K562 (cell line): ENCODE data around the gene IGF1R. TPM values are rescaled to one million over a fixed set of nuclear protein-coding genes. Genes with fewer than 3 reads are reported as not detected.

Source experiments
- ATAC-seq: fragments of 200-7000 bp; cut with Tn5 transposase; 3 replicates; pipeline ENCODE4 v1.9.1; 2020; ENCODE audit warnings: moderate library complexity
- BruUV-seq: library from RNA; stranded (reverse); fragments of 400-500 nt; replicated peaks from 2 replicates; lab custom pipeline; 2021; lab: Mats Ljungman, UMichigan
- CTCF ChIA-PET: fragments of 300-600 bp; formaldehyde crosslinking; extraction: SDS; loops from one replicate; lab custom pipeline; 2021; ENCODE audit warnings: low intra/inter-chr PET ratio; lab: Yijun Ruan, JAX
- POLR2A ChIA-PET: fragments of 300-600, 350-650 bp; sonication (Branson Sonifier 250); formaldehyde crosslinking; extraction: SDS; loops from one replicate; lab custom pipeline; 2021; ENCODE audit warnings: antibody characterized with exemption, inconsistent platforms; lab: Yijun Ruan, JAX
- DNase-seq, 4 experiments: peaks; one replicate each; pipeline versions ENCODE4 v3.0.0 to v3.0.0-alpha.2; 2011 to 2018; ENCODE audit warnings: low spot score in 3 of 4, mixed read lengths in 3 of 4; ENCODE audit errors: extremely low read depth in 1 of 4
- FAIRE-seq: peaks from 2 replicates; lab custom pipeline; 2011; peaks lifted over from hg19 to GRCh38; lab: Jason Lieb, UNC
- H2AFZ ChIP-seq: 2 replicates; pipeline ENCODE4 v1.6.0; 2011; ENCODE audit warnings: low read depth, low read length, control low read depth, inconsistent platforms
- H3K27ac ChIP-seq: fragments of 200-600 bp; 3 replicates; pipeline ENCODE4 v1.8.0; 2011; ENCODE audit warnings: low read depth, mild to moderate bottlenecking, control low read depth, inconsistent platforms, low read length, moderate library complexity, mixed read lengths; ENCODE audit errors: extremely low read depth
- H3K27me3 ChIP-seq, 2 experiments: fragments of 300-600 bp in 1 of 2; 2 replicates in 1 of 2; 3 replicates in 1 of 2; pipeline versions ENCODE4 v1.6.0 to v1.8.0; 2011; ENCODE audit warnings: inconsistent platforms in 2 of 2, low read length in 2 of 2, mild to moderate bottlenecking in 1 of 2, mixed read lengths in 1 of 2, moderate library complexity in 1 of 2; ENCODE audit not compliant: control insufficient read depth in 2 of 2, insufficient read depth in 2 of 2
- H3K36me3 ChIP-seq: fragments of 300-600 bp; 3 replicates; pipeline ENCODE4 v1.8.0; 2011; ENCODE audit warnings: mild to moderate bottlenecking, low read length, inconsistent platforms; ENCODE audit not compliant: control insufficient read depth, insufficient read depth
- H3K4me1 ChIP-seq, 2 experiments: fragments of 200-600 bp in 1 of 2; replicated peaks in 1 of 2; 2 replicates in 1 of 2; 3 replicates in 1 of 2; pipeline versions ENCODE4 v1.5.1 to v1.8.0; 2011; ENCODE audit warnings: inconsistent platforms in 2 of 2, low read length in 2 of 2, mild to moderate bottlenecking in 1 of 2, mixed read lengths in 1 of 2, moderate library complexity in 1 of 2; ENCODE audit not compliant: control insufficient read depth in 2 of 2, insufficient read depth in 2 of 2
- H3K4me2 ChIP-seq: 2 replicates; pipeline ENCODE4 v1.6.1; 2011; ENCODE audit warnings: low read length, control low read depth, inconsistent platforms, mixed read lengths; ENCODE audit not compliant: insufficient read depth
- H3K4me3 ChIP-seq: fragments of 200-600 bp; sonication (generic), shearing (Covaris generic); 2 replicates; pipeline ENCODE4 v1.5.1; 2016; ENCODE audit warnings: control low read depth, inconsistent platforms
- H3K79me2 ChIP-seq: fragments of 200-600 bp; 3 replicates; pipeline ENCODE4 v1.8.0; 2011; ENCODE audit warnings: low read length, inconsistent platforms; ENCODE audit not compliant: control insufficient read depth, insufficient read depth
- H3K9ac ChIP-seq, 2 experiments: 2 replicates each; pipeline versions ENCODE4 v1.6.0 to v1.6.1; 2011; ENCODE audit warnings: low read depth in 2 of 2, low read length in 2 of 2, control low read depth in 1 of 2, inconsistent platforms in 1 of 2, mild to moderate bottlenecking in 1 of 2, mixed read lengths in 1 of 2; ENCODE audit not compliant: insufficient read depth in 1 of 2
- H3K9me1 ChIP-seq: one replicate; pipeline ENCODE4 v1.6.0; 2011; ENCODE audit warnings: inconsistent platforms, mild to moderate bottlenecking, low read length, moderate library complexity; ENCODE audit not compliant: control insufficient read depth, insufficient read depth
- H3K9me3 ChIP-seq: replicated peaks from 2 replicates; pipeline ENCODE4 v1.5.1; 2011; ENCODE audit warnings: low read depth, low read length, inconsistent platforms; ENCODE audit not compliant: control insufficient read depth, insufficient read depth
- H4K20me1 ChIP-seq: replicated peaks from 2 replicates; pipeline ENCODE4 v1.6.1; 2011; ENCODE audit warnings: low read length, inconsistent platforms, mixed read lengths; ENCODE audit not compliant: control insufficient read depth, insufficient read depth
- ARID1B ChIP-seq: fragments of 450-650 bp; IDR thresholded peaks from 2 replicates; pipeline ENCODE4 v1.6.1; 2016; ENCODE audit warnings: antibody characterized with exemption, mild to moderate bottlenecking, inconsistent platforms
- BHLHE40 ChIP-seq: IDR thresholded peaks from 2 replicates; pipeline ENCODE4 v1.6.1; 2011; ENCODE audit warnings: low read length, improper control_type of control experiment
- BRF2 ChIP-seq: IDR thresholded peaks from 3 replicates; pipeline ENCODE4 v1.6.1; 2011; ENCODE audit warnings: borderline replicate concordance, mild to moderate bottlenecking; ENCODE audit not compliant: insufficient read length, insufficient read depth
- CBX3 ChIP-seq, 2 experiments: IDR thresholded peaks; 1 replicate in 1 of 2; 2 replicates in 1 of 2; pipeline ENCODE4 v1.6.1; 2012; ENCODE audit warnings: inconsistent platforms in 2 of 2, low read length in 2 of 2, borderline replicate concordance in 1 of 2, control low read depth in 1 of 2
- FOXM1 ChIP-seq, 2 experiments: fragments of 450-650 bp in 1 of 2; sonication (generic) in 1 of 2; formaldehyde crosslinking in 1 of 2; IDR thresholded peaks; 2 replicates each; pipeline versions ENCODE4 v1.6.1 to v1.9.0; 2017 to 2022; ENCODE audit warnings: low read depth in 2 of 2, mild to moderate bottlenecking in 2 of 2, missing genetic modification reagents in 1 of 2, moderate library complexity in 1 of 2
- KLF13 ChIP-seq: fragments of 450-650 bp; IDR thresholded peaks from 2 replicates; pipeline ENCODE4 v1.6.1; 2016; ENCODE audit warnings: missing genetic modification characterization, low read depth, mild to moderate bottlenecking, missing compliant biosample characterization, moderate library complexity, borderline replicate concordance
- NEUROD1 ChIP-seq: fragments of 150-350 bp; IDR thresholded peaks from 2 replicates; pipeline ENCODE4 v1.6.1; 2014; ENCODE audit warnings: borderline replicate concordance, low read length, low read depth; ENCODE audit not compliant: partially characterized antibody
- SREBF1 ChIP-seq: fragments of 150-350 bp; IDR thresholded peaks from 2 replicates; pipeline ENCODE4 v1.6.1; 2014; ENCODE audit warnings: antibody characterized with exemption, low read depth, low read length, borderline replicate concordance
- XRCC5 ChIP-seq: fragments of 200-400 bp; formaldehyde crosslinking; IDR thresholded peaks from 2 replicates; pipeline ENCODE4 v1.6.1; 2017; ENCODE audit warnings: low read depth, mild to moderate bottlenecking, low read length
- WGBS: fragments of 100-300 bp; shearing (Covaris generic); methylation state at CpG from one replicate; pipeline ENCODE4 v1.1.6; 2016; ENCODE audit warnings: low coverage, mixed read lengths; ENCODE audit not compliant: insufficient coverage; ENCODE audit errors: missing lambda C conversion rate; 5-methylcytosine and 5-hydroxymethylcytosine counted together
- in situ Hi-C: fragments of 300-500 bp; cut with MboI; formaldehyde crosslinking; loops from 4 replicates; pipeline ENCODE4 v1.15.0; 2018; ENCODE audit warnings: inconsistent platforms, mixed read lengths
- intact Hi-C: fragments of 100-400 bp; cut with micrococcal nuclease; formaldehyde crosslinking; loops from 2 replicates; pipeline ENCODE4 v1.14.2; 2022
- polyA plus RNA-seq, 8 experiments: library from polyadenylated mRNA; depleted of rRNA in 4 of 8; stranded (reverse) in 5 of 8; unstranded in 3 of 8; fragments of >200 nt; fragmentation: Nextera tagmentation in 2 of 8; fragmentation: Illumina TruSeq in 1 of 8; extraction: Ambion mirVana in 2 of 8; extraction: Trizol in 1 of 8; gene quantifications; 2 replicates each; pipeline versions ENCODE4 v1.2.1 to v1.2.3, GENCODE V29; 2011 to 2014; ENCODE audit warnings: inconsistent platforms in 1 of 8, missing spikeins in 1 of 8
- total RNA-seq, 7 experiments: library from RNA; depleted of rRNA in 6 of 7; stranded (reverse); fragments of >200 nt in 6 of 7; fragmentation: Illumina TruSeq in 2 of 7; extraction: Trizol in 2 of 7; gene quantifications; 2 replicates each; pipeline versions ENCODE4 v1.2.1 to v1.2.3, GENCODE V29; 2011 to 2021; ENCODE audit warnings: low replicate concordance in 1 of 7
- TF ChIP-seq, protein P1 (sequence below): fragments of 450-650 bp; IDR thresholded peaks from 2 replicates; pipeline ENCODE4 v1.6.1; 2016
- TF ChIP-seq, protein P2 (sequence below): fragments of 450-650 bp; IDR thresholded peaks from 2 replicates; pipeline ENCODE4 v1.7.0; 2016; ENCODE audit warnings: borderline replicate concordance
- TF ChIP-seq, protein P3 (sequence below): fragments of 450-650 bp; IDR thresholded peaks from 2 replicates; pipeline ENCODE4 v1.6.1; 2014; ENCODE audit warnings: low read depth, mild to moderate bottlenecking, moderate library complexity, borderline replicate concordance

IGF1R gene
- total and polyA plus RNA-seq, 9 of the 15 experiments (the other 6 are each of a cell fraction or from before 2014, with no cell fraction given), result 0.35 to 8.0 (median 1.6) TPM

GRCh38 chr15:98812716-98813446 lies 164.5 kb downstream of the IGF1R start (continued):
- TF ChIP-seq, protein P1, sequence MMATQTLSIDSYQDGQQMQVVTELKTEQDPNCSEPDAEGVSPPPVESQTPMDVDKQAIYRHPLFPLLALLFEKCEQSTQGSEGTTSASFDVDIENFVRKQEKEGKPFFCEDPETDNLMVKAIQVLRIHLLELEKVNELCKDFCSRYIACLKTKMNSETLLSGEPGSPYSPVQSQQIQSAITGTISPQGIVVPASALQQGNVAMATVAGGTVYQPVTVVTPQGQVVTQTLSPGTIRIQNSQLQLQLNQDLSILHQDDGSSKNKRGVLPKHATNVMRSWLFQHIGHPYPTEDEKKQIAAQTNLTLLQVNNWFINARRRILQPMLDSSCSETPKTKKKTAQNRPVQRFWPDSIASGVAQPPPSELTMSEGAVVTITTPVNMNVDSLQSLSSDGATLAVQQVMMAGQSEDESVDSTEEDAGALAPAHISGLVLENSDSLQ, result no peak
- TF ChIP-seq, protein P2, sequence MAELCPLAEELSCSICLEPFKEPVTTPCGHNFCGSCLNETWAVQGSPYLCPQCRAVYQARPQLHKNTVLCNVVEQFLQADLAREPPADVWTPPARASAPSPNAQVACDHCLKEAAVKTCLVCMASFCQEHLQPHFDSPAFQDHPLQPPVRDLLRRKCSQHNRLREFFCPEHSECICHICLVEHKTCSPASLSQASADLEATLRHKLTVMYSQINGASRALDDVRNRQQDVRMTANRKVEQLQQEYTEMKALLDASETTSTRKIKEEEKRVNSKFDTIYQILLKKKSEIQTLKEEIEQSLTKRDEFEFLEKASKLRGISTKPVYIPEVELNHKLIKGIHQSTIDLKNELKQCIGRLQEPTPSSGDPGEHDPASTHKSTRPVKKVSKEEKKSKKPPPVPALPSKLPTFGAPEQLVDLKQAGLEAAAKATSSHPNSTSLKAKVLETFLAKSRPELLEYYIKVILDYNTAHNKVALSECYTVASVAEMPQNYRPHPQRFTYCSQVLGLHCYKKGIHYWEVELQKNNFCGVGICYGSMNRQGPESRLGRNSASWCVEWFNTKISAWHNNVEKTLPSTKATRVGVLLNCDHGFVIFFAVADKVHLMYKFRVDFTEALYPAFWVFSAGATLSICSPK, result no peak
- TF ChIP-seq BHLHE40, result peak; percentile 39; the same call in 1 of the 2 replicates

DNA sequence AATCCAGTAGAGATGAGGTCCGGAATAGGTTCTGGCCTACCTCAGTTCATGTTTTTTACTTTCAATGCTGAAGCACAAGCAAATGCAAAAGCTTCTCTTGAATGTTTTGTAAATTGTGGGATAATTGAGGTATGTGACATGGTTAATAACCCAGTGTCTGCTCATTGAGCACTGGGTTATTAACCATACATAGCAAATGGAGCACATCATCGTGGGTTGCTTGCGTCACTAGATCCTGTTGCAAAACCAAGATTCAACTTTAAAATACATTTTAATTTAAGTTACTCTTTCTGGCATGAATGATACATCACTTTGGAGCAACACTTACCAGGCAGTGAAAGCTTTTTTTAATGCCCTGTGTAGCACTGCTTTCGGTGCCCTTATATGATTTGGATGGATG lies 165.6 kb downstream of the IGF1R start:
- Histone ChIP-seq H3K36me3 (no peaks in the 10 kb centered on the region), H3K4me2 (no peak overlapping the region), H3K27ac (no peak overlapping the region), H3K4me1 (no peaks in the 10 kb centered on the region; a peak in 1 of 5 replicates), H3K79me2 (no peaks in the 10 kb centered on the region), H3K9ac (no peak overlapping the region), H2AFZ (no peak overlapping the region), H3K4me3 (no peak overlapping the region), H4K20me1 (no peaks in the 10 kb centered on the region), H3K9me3 (no peaks in the 10 kb centered on the region), H3K27me3 (no peaks in the 10 kb centered on the region; a peak in 1 of 5 replicates), H3K9me1 (no peaks in the 10 kb centered on the region)
- FAIRE-seq (no peak), ATAC-seq (no peak), DNase-seq (no peak)
- 2% methylated on average over 4 of the region's 4 CpGs for WGBS
- ChIA-PET POLR2A (no interaction called here), CTCF (no interaction called here)
- in situ Hi-C loops, result no loop called here
- intact Hi-C loops, result no loop called here
- no TSS peak for BruUV-seq
- TF ChIP-seq KLF13 (tag) (no peak), XRCC5 (no peak), CBX3 (IDR thresholded peaks at IDR 0.05; ENCODE audit: borderline replicate concordance in 1 of 2, low read length in 2 of 2) (no peak), SREBF1 (no peak), FOXM1 (IDR thresholded peaks at IDR 0.05; ENCODE audit: low read depth) (no peak), FOXM1 (CRISPR knock-in tag; IDR thresholded peaks at IDR 0.05; ENCODE audit: low read depth) (no peak), BRF2 (no peak), ARID1B (no peak), NEUROD1 (no peak)
- TF ChIP-seq, protein P3, sequence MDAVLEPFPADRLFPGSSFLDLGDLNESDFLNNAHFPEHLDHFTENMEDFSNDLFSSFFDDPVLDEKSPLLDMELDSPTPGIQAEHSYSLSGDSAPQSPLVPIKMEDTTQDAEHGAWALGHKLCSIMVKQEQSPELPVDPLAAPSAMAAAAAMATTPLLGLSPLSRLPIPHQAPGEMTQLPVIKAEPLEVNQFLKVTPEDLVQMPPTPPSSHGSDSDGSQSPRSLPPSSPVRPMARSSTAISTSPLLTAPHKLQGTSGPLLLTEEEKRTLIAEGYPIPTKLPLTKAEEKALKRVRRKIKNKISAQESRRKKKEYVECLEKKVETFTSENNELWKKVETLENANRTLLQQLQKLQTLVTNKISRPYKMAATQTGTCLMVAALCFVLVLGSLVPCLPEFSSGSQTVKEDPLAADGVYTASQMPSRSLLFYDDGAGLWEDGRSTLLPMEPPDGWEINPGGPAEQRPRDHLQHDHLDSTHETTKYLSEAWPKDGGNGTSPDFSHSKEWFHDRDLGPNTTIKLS, result no peak
